ENCODE data around the gene PTPRG.

DNA sequence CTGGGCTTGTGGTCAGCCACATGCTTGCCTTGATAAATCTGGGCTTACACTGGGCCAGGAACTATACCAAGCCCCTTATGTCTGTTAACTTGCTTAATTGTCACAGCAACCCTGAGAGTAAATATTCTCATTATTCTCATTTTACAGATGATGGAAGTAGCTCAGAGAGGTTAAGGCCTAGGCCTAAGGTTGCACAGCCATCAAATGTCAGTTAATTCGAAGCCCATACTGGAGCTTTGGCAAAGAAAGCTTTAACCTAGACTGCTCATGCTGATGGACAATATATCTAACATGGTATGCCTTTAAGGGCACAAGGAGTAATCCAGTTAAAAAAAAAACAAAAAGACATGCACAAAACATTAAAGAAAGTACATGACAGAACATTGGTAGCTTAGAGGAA, 591.9 kb downstream of the PTPRG start:
- TF ChIP-seq CTCF (IDR thresholded peaks at IDR 0.05; ENCODE audit: low read depth, low read length, poor library complexity, severe bottlenecking) (no peak), EZH2phosphoT487 (IDR thresholded peaks at IDR 0.05; ENCODE audit: borderline replicate concordance, low read length) (no peak)

Measured in DOHH2 (cell line).